ENCODE data around the gene RNASE1. TPM values are rescaled to one million over a fixed set of nuclear protein-coding genes. Genes with fewer than 3 reads are reported as not detected.
A peak's percentile ranks its signal among the peaks of the same experiment; 100 is the strongest.

Gene RNASE1
- total RNA-seq, 1 donor: 1.1 TPM

- peaks cover 5% of the 10 kb centered on the region for H3K27me3 ChIP-seq (ENCODE audit: insufficient read depth, low read length)
- no peaks in the 10 kb centered on the region for H3K79me2 ChIP-seq (ENCODE audit: insufficient read depth, low read length)
- TF ChIP-seq CTCF (IDR thresholded peaks at IDR 0.05; ENCODE audit: extremely low read depth, low read depth, low read length): no peak
- H3K36me3 ChIP-seq (ENCODE audit: insufficient read depth, low read length): no peaks in the 10 kb centered on the region
- H3K4me1 ChIP-seq (ENCODE audit: insufficient read depth, low read length): no peaks in the 10 kb centered on the region
- H3K4me2 ChIP-seq (ENCODE audit: insufficient read depth, low read length): no peak overlapping the region
- no peak overlapping the region for H2AFZ ChIP-seq (ENCODE audit: low read length)
- DNase-seq (ENCODE audit: insufficient read length, low spot score, missing footprints): peak; percentile 76
- no peak overlapping the region for H3K27ac ChIP-seq (ENCODE audit: low read depth, low read length)
- H3K9me3 ChIP-seq (ENCODE audit: low read depth, low read length): no peaks in the 10 kb centered on the region
- no peak overlapping the region for H3K4me3 ChIP-seq (ENCODE audit: insufficient read depth, low read length)
- H4K20me1 ChIP-seq (ENCODE audit: insufficient read depth, low read length): no peaks in the 10 kb centered on the region
These were observed 9.6 kb upstream of the RNASE1 start for GRCh38 chr14:20811986-20812975.

GRCh38 chr14:20809917-20810316 is 7.3 kb upstream of the RNASE1 start:
- no peak for TF ChIP-seq CTCF (IDR thresholded peaks at IDR 0.05; ENCODE audit: extremely low read depth, low read depth, low read length)
- H3K9me3 ChIP-seq (ENCODE audit: low read depth, low read length): no peaks in the 10 kb centered on the region
- no peak overlapping the region for H3K4me3 ChIP-seq (ENCODE audit: insufficient read depth, low read length)
- no peak for DNase-seq (ENCODE audit: insufficient read length, low spot score, missing footprints)
- no peak overlapping the region for H3K4me2 ChIP-seq (ENCODE audit: insufficient read depth, low read length)
- H4K20me1 ChIP-seq (ENCODE audit: insufficient read depth, low read length): no peaks in the 10 kb centered on the region
- H3K36me3 ChIP-seq (ENCODE audit: insufficient read depth, low read length): no peaks in the 10 kb centered on the region
- H2AFZ ChIP-seq (ENCODE audit: low read length): no peak overlapping the region
- H3K4me1 ChIP-seq (ENCODE audit: insufficient read depth, low read length): no peaks in the 10 kb centered on the region
- no peak overlapping the region for H3K27ac ChIP-seq (ENCODE audit: low read depth, low read length)
- H3K27me3 ChIP-seq (ENCODE audit: insufficient read depth, low read length): peaks cover 6% of the 10 kb centered on the region
- no peaks in the 10 kb centered on the region for H3K79me2 ChIP-seq (ENCODE audit: insufficient read depth, low read length)

- H3K27me3 ChIP-seq (ENCODE audit: insufficient read depth, low read length): peaks cover 6% of the 10 kb centered on the region
- DNase-seq (ENCODE audit: insufficient read length, low spot score, missing footprints): no peak
- H3K4me3 ChIP-seq (ENCODE audit: insufficient read depth, low read length): no peak overlapping the region
- H3K27ac ChIP-seq (ENCODE audit: low read depth, low read length): no peak overlapping the region
- H3K79me2 ChIP-seq (ENCODE audit: insufficient read depth, low read length): no peaks in the 10 kb centered on the region
- H3K36me3 ChIP-seq (ENCODE audit: insufficient read depth, low read length): no peaks in the 10 kb centered on the region
- TF ChIP-seq CTCF (IDR thresholded peaks at IDR 0.05; ENCODE audit: extremely low read depth, low read depth, low read length): no peak
- no peaks in the 10 kb centered on the region for H3K4me1 ChIP-seq (ENCODE audit: insufficient read depth, low read length)
- no peaks in the 10 kb centered on the region for H4K20me1 ChIP-seq (ENCODE audit: insufficient read depth, low read length)
- H2AFZ ChIP-seq (ENCODE audit: low read length): no peak overlapping the region
- H3K9me3 ChIP-seq (ENCODE audit: low read depth, low read length): no peaks in the 10 kb centered on the region
- no peak overlapping the region for H3K4me2 ChIP-seq (ENCODE audit: insufficient read depth, low read length)
These were observed 5.5 kb upstream of the RNASE1 start for GRCh38 chr14:20808162-20808483.

- TF ChIP-seq CTCF (IDR thresholded peaks at IDR 0.05; ENCODE audit: extremely low read depth, low read depth, low read length): no peak
These were observed 4.9 kb upstream of the RNASE1 start for GRCh38 chr14:20807304-20808161.

More at GRCh38 chr14:20807304-20808161, 4.9 kb upstream of the RNASE1 start:
- Histone ChIP-seq H3K27me3 (ENCODE audit: insufficient read depth, low read length) (peaks cover 6% of the 10 kb centered on the region), H3K9me3 (ENCODE audit: low read depth, low read length) (no peaks in the 10 kb centered on the region), H3K4me3 (ENCODE audit: insufficient read depth, low read length) (no peak overlapping the region), H3K4me1 (ENCODE audit: insufficient read depth, low read length) (no peaks in the 10 kb centered on the region), H2AFZ (ENCODE audit: low read length) (no peak overlapping the region), H4K20me1 (ENCODE audit: insufficient read depth, low read length) (no peaks in the 10 kb centered on the region), H3K79me2 (ENCODE audit: insufficient read depth, low read length) (no peaks in the 10 kb centered on the region), H3K4me2 (ENCODE audit: insufficient read depth, low read length) (no peak overlapping the region), H3K36me3 (ENCODE audit: insufficient read depth, low read length) (no peaks in the 10 kb centered on the region), H3K27ac (ENCODE audit: low read depth, low read length) (no peak overlapping the region)
- no peak for DNase-seq (ENCODE audit: insufficient read length, low spot score, missing footprints)
